Glomerular endothelial cell (primary cell): ENCODE measurements around the gene PSPH. TPM values are rescaled to one million over a fixed set of nuclear protein-coding genes. Genes with fewer than 3 reads are reported as not detected.

Experiments
- DNase-seq: peaks from one replicate; pipeline ENCODE4 v3.0.0-alpha.2; 2011; ENCODE audit warnings: low read depth, low spot score; ENCODE audit errors: extremely low read depth
- total RNA-seq: library from RNA; depleted of rRNA; stranded (reverse); fragments of >200 nt; gene quantifications from 2 replicates; pipeline ENCODE4 v1.2.3, GENCODE V29; 2015

PSPH gene
- total RNA-seq, 1 donor from 2014 or later, result 30.1 TPM

GRCh38 chr7:56007891-56008290, 43.4 kb downstream of the PSPH start:
- DNase-seq, result no peak

- DNase-seq, result no peak
These were observed 44.0 kb downstream of the PSPH start for GRCh38 chr7:56007167-56007652.

GRCh38 chr7:56003749-56004148, 47.5 kb downstream of the PSPH start:
- DNase-seq, result no peak

GRCh38 chr7:55996856-55997500, 54.3 kb downstream of the PSPH start:
- DNase-seq, result no peak

- DNase-seq, result no peak
These were observed 58.9 kb downstream of the PSPH start for GRCh38 chr7:55992346-55992745.

GRCh38 chr7:55983537-55983936, 67.7 kb downstream of the PSPH start:
- DNase-seq, result no peak

GRCh38 chr7:55980266-55980665, 71.0 kb downstream of the PSPH start:
- DNase-seq, result no peak

- no peak for DNase-seq
These were observed 73.4 kb downstream of the PSPH start for GRCh38 chr7:55977831-55978230.

GRCh38 chr7:55975988-55976633, 75.1 kb downstream of the PSPH start:
- no peak for DNase-seq

GRCh38 chr7:55973747-55974250, 77.4 kb downstream of the PSPH start:
- no peak for DNase-seq

GRCh38 chr7:55970978-55971377, 80.3 kb downstream of the PSPH start:
- no peak for DNase-seq

- DNase-seq, result no peak
These were observed 80.7 kb downstream of the PSPH start for GRCh38 chr7:55970561-55970960.

GRCh38 chr7:55969391-55969790, 81.9 kb downstream of the PSPH start:
- DNase-seq, result no peak

- DNase-seq, result no peak
These were observed 84.4 kb downstream of the PSPH start for GRCh38 chr7:55966851-55967250.

GRCh38 chr7:55965805-55966421, 85.3 kb downstream of the PSPH start:
- no peak for DNase-seq

- no peak for DNase-seq
These were observed 86.2 kb downstream of the PSPH start for GRCh38 chr7:55965100-55965470.

- DNase-seq, result no peak
These were observed 86.8 kb downstream of the PSPH start, which contains the start of gene NIPSNAP2 for GRCh38 chr7:55964261-55965099. Gene NIPSNAP2, plus strand, starts transcription at chr7:55964585. Its CDS starts 25 bp downstream, at chr7:55964610.

GRCh38 chr7:55963584-55964168, 87.6 kb downstream of the PSPH start:
- no peak for DNase-seq

GRCh38 chr7:55962014-55962413, 89.2 kb downstream of the PSPH start:
- DNase-seq, result no peak
